ENCODE measurements around the gene KCNAB2.

KCNAB2 gene

DNA sequence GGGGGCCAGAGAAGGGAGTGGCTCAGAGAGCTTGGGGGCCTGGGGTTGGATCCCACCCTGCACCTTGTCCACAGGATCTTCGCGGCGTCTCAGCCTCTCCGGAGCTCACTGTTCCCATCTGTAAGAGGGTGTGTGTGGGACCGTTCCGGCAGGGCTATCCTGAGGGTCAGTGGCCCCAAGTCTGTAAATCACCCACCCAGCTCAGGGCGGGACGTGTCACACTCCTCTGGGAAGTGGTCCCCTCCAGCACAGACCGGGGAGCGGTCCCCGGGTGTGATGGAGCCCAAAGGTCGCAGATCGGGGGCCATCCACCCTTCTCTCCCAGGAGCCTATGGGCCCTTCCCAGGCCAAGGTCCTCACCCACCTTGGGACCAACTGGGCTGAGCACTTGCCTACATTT, 40.0 kb downstream of the KCNAB2 start:
- DNase-seq = no peak

DNA sequence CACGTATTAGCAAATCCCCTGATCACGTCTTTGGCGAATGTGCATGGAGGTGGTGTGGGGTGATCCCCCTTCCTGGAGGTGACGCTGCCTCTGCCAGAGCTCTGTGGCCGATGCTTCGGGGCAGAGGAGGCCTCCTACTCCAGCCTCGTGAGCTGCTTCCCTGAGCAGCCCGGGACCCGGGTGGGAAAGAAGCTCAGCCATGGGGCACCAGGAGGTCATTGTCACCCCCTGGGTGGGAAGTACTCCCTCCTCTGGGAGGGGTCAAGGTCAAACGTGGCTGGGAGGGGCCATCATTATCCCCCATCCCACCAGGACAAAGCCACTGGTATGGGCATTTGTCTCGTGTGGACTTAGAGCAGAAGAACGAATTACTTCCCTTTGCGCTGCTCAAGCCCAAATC, 40.7 kb downstream of the KCNAB2 start:
- DNase-seq = no peak

DNA sequence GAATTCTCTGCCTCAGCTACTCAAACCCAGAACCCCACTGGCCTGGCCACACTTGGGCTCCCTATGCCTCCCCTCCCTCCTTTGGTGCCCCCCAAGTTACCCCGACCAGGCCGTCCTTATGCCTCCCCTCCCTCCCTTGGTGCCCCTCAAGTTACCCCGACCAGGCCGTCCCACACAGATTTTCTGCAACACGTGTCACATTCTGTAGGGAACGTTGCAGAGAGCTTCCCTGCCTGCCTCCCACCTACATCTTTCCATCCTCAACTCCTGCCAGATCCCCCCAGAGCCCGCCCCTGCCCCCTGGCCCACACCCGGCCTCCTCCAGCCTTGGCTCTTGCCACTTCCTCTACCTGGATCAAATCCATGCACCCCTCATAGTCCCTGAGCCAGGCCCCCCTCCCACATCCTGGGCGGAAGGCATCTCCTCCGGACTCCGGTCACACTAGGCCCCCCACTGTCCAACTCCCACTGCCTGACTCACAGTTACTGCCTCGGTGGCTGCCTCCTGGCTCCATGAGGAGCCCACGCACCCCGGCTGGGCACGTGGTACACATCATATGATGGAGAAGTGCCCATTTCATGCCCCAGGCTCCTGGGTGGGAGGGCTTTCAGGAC, 41.2 kb downstream of the KCNAB2 start:
- DNase-seq = no peak

DNA sequence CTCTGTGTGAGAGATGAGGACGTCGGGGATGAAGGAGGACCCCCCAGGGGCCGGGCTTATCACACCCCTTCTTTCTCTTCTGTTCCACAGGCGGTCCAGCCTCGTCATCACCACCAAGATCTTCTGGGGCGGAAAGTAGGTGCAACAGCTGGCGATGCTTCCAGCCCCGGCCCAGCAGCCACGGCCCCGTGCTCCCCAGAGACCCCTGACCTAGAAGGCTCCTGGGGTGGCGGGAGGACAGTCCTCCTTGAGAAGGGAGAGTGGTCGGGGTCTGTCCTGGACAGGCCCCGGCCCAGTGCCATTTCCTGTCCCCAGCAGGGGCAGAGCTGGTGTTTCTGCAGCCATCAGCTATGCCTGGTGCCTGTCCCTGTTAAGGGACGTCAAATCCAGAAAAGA, 41.7 kb downstream of the KCNAB2 start:
- DNase-seq = no peak

DNA sequence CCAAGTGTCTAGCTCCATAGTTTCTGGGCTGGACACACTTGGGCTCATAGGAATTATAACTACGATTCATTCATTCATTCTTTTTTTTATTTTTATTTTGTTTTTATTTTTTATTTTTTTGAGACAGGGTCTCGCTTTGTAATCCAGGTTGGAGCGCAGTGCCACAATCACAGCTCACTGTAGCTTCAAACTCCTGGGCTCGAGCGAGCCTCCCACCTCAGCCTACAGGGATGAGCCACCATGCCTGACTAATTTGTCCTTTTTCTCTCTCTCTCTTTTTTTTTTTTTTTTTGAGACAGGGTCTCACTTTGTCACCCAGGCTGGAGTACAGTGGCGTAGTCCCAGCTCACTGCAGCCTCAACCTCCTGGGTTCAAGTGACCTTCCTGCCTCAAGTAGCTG, 42.3 kb downstream of the KCNAB2 start:
- no peak for DNase-seq

DNA sequence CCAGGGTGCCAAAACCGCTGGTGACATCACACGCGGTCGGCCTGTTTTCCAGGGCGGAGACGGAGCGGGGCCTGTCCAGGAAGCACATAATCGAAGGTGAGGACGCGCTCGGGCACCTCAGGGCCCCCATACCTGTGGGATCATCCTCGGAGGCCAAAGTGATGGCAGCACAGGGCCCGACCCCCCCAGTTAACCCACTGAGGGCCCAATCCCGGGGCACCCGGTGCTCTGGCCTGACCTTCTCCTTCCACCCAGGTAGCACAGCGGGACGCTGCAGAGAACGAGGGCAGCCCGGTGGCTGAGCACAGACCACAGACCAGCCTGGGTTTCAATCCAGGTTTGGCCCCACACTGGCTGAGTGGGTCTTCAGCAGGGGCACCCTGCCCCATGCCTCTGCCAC, 43.3 kb downstream of the KCNAB2 start:
- no peak for DNase-seq

DNA sequence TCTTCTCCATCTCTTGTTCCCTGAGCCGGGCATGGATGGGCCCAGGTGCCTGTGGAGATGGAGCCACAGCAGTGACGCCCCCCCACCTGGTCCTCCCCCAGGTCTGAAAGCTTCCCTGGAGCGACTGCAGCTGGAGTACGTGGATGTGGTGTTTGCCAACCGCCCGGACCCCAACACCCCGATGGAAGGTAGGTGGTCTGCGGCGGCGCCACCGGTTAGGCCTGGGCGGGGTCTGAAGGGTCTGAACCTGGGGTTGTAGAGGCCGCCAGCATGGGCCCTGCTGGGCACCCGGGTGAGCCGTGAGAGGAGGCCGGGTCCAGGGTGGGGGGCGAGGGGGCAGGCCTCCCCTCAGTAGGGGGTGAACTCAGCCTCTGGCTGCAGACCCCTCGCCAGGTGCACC, 44.6 kb downstream of the KCNAB2 start:
- no peak for DNase-seq

DNA sequence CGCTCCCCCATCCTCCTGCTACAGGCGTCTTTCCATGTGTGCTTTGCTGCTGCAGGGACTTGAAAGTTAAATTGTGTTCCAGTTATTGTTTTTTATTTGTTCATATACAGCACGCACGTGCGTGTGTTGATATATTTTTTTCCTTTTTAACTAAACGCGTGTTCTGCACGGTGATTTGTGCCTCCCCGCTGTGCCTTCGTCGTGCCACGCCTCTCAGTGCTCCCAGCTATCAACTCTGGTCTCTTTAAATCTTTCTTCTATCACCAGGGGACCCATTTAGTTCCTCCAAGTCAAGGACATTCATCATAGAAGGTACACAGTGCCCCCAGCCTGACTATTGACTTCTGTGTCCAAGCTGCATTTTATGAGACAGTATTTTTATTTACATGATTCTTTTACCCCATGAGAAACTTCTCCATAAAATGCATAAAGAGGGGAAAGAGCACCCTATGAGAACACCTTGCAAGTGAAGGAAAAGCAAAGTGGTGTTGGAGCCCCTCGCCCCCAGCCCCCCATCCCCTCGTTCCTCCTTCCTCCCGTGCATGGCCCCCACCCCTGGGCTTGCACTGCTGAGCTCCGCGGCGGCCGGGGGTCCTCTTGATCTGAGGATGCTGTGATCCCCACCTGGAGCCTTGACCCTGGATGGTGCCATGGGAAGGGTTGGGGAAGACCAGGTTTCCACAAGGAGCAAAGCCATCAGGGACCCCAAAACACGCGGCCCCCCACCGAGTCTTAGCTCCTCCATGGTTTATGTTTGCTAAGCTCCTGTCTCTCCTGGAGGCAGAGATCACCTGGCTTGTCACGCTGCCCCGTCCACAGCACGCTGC, 45.5 kb downstream of the KCNAB2 start:
- no peak for DNase-seq

DNA sequence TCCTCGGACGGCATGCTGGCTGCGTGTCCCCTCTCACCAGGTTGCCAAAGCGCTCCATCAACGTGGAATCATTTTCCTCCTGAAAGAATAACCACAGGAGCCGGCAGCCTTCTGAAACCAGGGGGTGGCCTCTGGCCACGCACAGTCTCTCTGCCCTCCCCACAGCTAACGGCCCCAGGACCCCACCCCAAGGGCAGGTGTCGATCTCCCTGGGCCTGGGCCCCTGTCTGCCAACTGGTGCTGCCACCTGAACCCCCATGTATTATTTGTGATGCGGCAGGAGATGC, 46.1 kb downstream of the KCNAB2 start:
- DNase-seq = no peak

DNA sequence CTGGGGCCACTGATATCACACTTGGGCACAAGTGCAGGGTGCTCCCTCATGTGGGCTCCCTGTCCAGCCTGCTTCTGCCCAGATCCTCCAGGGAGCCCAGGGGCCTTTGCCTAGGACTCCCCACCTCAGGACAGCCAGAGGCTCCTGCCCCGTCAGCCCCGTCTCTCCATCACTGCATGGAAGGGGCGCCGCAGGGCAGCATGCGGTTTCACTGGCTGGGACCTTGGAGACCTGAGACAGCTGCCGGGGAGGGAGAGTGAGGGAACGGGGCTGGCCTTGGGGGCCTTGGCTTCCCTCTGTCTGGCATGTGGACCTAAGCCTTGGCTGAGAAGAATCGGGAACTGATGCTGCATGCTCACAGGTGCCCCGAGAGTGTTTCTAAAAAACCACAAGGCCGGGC, 46.5 kb downstream of the KCNAB2 start:
- no peak for DNase-seq

DNA sequence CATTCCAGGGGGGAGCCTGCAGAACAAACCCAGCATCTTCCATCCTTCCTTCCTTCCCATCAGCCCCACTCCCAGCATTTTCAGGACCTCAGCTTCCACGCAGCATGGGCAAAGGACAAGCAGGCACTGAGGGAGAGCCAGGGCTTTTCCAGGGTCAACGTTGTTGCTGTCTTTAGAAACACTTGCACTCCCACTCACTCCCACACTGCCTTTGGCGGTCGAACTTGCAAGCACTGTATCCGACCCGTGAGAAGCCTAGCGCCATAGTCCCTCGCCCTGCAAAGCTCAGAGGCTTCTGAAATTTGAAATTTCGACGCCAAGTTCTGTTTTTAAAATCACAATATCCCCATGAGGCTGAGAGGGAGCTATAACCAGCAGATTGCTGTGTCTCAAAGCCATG, 47.4 kb downstream of the KCNAB2 start:
- no peak for DNase-seq

DNA sequence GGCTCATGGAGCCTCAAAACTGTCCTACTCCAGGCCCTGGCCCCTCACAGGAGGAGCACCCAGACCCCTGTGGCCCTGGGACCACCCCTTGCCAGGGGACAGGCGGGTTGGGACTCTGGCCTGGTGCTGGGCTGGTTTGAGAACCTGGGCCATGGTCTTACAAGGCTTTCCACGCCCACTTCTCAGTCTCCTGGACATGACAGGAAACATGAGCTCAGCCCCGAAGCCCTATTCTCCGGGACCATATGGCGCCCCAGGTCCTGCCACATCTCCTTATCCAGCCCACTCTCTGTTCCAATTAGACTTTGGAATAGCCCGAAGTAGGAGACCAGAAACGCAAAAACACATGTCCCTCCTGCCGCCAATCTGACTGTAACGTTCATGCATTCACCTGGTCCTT, 47.9 kb downstream of the KCNAB2 start:
- DNase-seq = no peak

DNA sequence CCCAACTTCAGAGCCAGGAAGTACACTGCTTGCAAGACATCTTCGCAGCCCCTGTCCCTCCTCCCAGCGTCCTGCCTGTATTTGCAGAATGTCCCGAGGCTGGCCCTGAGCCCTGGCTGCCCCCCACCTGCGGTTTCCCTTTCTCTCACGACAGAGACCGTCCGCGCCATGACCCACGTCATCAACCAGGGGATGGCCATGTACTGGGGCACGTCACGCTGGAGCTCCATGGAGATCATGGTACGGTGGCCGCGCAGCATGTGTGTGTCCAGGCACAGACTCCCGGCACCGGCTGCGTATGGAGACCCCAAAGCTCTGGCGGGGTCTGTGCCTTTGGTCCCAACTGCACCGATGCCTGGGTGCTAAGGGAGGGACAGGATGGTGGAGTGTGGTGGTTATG, 48.6 kb downstream of the KCNAB2 start:
- no peak for DNase-seq

DNA sequence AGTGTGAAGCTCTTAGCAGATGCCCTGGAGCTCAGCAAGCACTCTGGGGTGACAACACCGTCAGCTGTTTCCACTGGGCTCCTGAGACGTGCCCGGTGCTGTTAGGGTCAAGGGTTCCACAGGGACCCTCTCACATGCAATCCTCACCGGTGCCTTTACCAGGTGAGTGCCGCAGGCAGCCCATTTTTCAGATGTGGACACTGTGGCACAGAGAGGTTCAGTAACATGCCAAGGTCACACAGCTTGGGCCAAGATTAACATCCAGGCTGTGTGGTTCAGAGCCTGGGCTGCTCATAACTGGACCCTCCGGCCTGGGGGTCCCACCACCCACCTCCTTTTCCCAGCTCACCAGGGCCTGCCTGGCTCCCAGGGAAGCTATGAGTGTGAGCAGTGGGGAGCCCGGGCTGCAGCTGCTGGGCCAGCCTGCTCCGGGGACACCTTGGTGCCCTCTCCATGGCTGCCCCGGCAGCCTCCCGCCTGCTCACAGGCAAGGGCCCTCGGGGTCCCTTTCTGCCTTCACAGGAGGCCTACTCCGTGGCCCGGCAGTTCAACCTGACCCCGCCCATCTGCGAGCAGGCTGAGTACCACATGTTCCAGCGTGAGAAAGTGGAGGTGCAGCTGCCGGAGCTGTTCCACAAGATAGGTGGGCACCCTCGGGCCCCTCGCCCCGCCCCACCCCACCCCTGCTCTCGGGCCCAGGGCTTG, 49.3 kb downstream of the KCNAB2 start:
- no peak for DNase-seq

DNA sequence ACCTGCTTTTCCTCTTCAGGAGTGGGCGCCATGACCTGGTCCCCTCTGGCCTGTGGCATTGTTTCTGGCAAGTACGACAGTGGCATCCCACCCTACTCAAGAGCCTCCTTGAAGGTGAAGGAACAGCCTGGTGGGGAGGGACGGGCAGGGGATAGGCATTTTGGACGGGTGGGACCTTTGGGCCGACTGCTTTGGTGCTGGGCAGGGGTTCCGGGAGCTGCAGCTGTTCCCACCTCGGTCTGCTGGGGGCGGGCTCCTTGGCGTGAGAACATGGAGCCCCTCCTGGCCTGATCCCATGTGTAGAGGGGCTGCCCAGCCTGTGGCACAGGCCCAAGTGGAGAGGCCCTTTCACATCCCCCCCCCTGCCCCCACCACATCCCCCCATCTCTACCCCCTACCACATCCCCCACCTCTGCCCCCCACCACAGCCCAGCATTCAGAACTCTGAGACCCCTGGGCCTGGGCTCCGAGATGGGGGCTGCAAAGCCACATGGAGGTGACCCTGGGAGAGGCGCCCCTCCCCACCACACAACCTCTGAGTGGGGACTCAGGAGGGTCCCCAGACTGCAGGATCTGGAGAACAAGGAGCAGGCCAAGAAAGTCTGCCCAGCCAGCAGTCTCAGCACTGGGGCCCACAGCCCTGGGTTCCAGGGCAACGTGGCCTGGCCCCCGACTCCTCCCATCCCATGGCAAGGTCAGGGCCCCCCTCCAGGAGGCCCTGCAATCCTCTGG, 50.0 kb downstream of the KCNAB2 start:
- no peak for DNase-seq

DNA sequence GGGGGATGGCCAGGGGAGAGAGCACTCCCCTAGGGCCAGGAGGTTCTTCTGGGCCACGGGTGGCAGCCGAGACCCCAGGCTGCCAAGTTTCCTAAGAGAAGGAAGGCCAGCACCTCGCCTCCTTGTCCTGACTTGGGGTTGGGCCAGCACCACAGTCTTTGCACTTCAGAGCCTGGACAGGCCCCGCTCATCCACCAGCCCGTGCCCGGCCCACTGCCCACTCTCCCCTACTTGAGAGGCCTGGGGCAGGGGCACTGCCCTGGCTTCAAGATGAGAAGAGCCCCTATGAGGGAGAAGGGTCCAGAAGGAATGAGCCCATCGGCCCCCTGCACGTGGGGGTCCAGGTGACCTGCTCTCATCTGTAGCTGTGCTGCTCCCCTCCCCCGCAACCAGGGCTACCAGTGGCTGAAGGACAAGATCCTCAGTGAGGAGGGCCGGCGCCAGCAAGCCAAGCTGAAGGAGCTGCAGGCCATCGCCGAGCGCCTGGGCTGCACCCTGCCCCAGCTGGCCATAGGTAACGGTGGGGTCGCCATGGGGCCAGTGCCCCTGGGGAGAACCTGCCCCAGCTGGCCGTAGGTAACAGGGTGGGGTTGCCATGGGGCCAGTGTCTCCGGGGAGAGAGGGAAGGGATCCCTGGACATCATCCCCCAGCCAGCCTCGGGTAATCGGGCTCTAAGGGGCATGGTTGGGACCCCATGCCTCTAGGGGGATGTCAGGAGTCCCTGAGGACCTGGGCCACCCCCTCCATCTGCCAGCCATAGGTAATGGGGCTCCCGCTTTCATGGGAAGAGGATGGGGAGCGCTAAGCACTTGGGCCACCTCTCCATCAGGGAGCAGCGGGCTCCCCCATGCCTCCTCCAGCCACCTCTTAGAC, 50.8 kb downstream of the KCNAB2 start:
- no peak for DNase-seq

DNA sequence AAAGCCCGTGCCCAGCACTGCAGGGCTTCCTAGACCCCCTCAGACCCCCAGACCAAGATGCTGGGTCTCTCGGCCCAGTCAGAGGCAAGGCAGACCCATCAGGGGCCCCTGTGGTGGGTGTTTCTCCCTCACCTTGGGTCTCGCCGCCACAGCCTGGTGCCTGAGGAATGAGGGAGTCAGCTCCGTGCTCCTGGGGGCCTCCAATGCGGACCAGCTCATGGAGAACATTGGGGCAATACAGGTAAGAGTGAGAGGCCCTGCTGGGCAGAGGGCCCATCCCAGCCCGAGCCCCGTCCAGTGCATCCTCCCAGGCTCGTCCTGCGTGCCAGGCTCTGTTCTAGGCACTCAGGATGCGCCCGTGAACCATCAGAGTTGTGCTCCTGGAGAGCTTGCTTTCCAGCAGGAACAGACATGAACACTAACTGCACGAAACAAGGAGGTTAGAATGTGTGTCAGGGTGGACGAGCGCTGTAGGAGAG, 51.5 kb downstream of the KCNAB2 start:
- DNase-seq = no peak

DNA sequence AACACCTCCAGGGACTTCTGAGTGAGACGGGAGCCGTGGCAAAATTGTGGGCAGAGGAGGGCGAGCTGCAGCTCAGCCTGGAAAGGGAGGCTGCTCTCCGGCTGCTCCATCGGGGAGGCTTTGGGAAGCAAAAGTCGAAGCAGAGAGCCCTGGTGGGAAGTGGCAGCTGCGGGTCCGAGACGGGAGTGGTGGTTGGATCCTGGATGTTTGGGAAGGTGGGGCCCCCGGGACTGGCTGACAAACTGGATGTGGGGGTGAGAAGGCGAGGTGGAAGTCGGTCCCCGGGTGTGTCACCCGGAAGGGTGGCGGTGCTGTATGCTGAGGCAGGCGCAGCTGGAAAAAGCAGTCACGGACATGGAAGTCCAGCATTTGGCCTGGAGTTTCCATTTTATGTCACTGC, 52.1 kb downstream of the KCNAB2 start:
- DNase-seq = no peak

DNA sequence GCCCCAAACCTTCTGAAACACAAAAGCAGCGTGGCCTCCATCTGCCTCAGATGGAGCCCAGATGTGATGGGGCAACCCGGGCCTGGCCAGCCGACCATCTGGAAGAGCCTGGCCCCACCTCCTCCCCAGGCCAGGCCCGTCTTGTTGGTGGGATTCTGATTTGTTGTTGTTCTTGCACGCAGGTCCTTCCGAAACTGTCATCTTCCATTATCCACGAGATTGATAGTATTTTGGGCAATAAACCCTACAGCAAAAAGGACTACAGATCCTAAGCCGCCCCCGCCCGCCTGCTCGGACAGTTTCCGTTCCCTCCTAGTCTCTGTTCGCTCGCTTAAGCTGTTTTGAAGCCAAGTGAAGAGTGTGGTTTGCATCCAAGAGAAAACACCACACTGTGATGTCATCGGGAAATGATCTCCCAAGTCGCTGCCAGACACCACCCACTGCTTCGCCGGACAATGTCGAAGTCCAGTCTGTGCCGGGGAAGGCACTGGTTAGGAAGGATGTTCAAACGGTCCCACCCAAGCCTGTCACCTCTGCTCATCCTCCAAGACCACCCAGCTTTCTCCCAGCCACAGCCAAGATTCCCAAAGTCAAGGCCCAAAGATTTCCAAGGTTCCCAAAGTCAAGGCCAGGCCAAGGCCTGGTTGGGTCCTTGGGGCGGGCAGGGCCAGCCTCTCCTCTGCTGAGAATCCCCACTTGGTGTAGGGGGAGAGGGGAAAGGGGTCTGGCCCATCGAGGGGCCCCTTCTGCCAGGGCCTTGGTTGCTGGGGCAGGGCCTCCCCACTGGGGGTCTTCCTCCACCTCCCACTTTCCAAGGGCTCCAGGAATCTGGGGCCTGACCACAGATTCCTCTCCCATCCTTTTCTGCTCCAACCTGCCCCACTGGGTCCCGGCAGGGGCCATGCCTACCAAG, 52.9 kb downstream of the KCNAB2 start:
- no peak for DNase-seq

DNA sequence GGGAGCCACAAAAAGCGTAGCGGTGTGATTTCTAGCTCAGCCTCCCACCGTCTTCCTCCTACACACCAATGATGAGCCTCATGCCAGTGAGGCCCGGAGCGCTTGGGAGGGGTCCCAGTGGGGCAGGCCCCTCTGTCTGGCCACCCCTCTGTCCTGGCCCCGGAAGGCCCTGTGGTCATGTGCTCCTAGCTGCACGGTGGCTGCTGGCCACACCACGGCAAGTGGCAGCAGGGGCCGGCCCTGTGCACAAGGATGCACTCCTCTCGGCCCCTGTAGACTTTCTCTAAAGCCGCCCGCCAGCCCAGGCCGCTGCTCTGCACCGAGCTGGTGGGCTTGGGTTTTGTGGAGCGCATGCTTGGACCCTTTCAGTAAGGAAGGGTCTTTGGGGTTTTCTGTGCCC, 53.6 kb downstream of the KCNAB2 start:
- DNase-seq = no peak
